Prostate gland (tissue), 2 donors: ENCODE measurements around the gene DMAP1.

Experiments used
- CTCF ChIP-seq, 4 experiments: fragments of 200-600 bp in 2 of 4; fragments of 450-650 bp in 2 of 4; sonication (generic) in 2 of 4; IDR thresholded peaks; 1 replicate in 3 of 4; 2 replicates in 1 of 4; pipeline ENCODE4 v1.5.1; 2016 to 2019; ENCODE audit warnings: antibody characterized with exemption in 4 of 4, mild to moderate bottlenecking in 2 of 4, moderate library complexity in 2 of 4
- POLR2A ChIP-seq: fragments of 450-650 bp; IDR thresholded peaks from one replicate; pipeline ENCODE4 v1.6.1; 2016; ENCODE audit warnings: antibody characterized with exemption, mild to moderate bottlenecking

DNA sequence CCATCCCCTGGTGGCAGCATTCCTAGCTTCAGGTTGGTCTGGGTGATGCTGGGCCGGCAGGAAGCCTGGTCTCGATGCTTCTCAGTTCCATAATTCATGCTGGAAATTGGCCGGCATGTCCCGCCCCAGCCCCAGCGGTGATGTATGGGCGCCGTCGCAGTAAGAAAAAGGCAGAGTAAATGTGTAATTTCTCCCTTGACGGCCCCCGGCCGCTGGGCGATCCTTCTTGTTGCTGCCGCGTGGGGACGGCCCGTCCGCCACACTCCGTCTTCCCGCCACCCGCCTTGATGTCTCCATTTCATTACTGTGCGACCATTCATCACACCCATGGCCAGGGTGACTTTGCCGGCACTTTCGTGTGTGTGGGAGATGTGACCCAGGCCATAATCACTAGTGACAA lies 8.5 kb downstream of the DMAP1 start:
- TF ChIP-seq CTCF (IDR thresholded peaks at IDR 0.05) (no peak), POLR2A (no peak)
